ENCODE measurements around the gene PCDHA2.
"Not testable (repeated sequence)": the region's sequence is repeated elsewhere in the genome, so short reads cannot be mapped to it uniquely, and the experiment has no call there.

PCDHA2 gene

DNA sequence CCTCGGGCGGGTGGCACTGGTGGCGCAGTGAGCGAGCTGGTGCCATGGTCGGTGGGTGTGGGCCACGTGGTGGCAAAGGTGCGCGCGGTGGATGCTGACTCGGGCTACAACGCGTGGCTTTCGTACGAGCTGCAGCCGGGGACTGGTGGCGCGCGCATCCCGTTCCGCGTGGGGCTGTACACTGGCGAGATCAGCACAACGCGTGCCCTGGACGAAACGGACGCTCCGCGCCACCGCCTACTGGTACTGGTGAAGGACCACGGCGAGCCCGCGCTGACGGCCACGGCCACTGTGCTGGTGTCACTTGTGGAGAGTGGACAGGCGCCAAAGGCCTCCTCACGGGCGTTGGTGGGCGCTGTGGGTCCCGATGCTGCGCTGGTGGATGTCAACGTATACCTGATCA, 14.2 kb downstream of the PCDHA2 start:
- DNase-seq (ENCODE audit: low read depth in 4 of 4, low spot score in 1 of 4), result no peak

DNA sequence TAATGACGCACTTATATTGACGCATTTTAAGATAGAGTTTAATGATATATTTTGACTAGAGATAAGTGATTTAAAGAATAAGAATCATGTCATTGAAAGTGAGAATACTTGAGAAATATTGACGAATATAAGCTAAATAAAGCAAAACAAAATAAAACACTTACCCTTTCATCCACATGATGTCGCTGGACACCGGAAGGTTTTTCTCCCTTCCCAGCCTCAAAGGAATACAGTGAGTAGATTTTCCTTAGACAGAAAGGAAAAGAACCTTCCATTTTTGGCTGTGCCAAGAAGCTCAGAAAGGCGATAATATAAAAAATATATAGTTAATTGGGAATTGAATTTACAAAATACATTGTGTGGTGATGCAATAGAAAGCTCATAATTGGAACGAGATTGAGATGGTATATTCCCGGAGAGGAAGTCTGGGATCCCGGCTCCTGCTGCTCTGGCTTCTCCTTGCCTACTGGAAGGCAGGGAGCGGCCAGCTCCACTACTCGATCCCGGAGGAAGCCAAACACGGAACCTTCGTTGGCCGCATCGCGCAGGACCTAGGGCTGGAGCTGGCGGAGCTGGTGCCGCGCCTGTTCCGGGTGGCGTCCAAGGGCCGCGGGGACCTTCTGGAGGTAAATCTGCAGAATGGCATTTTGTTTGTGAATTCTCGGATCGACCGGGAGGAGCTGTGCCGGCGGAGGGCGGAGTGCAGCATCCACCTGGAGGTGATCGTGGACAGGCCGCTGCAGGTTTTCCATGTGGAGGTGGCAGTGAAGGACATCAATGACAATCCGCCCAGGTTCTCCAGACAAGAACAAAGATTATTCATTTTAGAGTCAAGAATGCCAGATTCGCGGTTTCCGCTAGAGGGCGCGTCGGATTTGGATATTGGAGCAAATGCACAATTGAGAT, 27.0 kb downstream of the PCDHA2 start, which contains the start of gene PCDHA5:
PCDHA5 (plus strand) TSS at position 239 of the 906 bp plus-strand sequence.
- DNase-seq (ENCODE audit: low read depth in 4 of 4, low spot score in 1 of 4), result no peak

DNA sequence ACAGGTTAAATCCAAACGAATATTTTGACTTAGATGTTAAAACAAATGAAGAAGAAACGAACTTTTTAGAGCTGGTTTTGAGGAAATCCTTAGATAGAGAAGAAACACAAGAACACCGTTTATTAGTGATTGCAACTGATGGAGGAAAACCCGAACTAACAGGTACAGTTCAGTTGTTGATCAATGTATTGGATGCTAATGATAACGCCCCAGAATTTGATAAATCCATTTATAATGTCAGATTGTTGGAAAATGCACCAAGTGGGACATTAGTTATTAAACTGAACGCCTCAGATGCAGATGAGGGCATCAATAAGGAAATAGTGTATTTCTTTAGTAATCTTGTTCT, 27.6 kb downstream of the PCDHA2 start:
- DNase-seq (ENCODE audit: low read depth in 4 of 4, low spot score in 1 of 4), result no peak

DNA sequence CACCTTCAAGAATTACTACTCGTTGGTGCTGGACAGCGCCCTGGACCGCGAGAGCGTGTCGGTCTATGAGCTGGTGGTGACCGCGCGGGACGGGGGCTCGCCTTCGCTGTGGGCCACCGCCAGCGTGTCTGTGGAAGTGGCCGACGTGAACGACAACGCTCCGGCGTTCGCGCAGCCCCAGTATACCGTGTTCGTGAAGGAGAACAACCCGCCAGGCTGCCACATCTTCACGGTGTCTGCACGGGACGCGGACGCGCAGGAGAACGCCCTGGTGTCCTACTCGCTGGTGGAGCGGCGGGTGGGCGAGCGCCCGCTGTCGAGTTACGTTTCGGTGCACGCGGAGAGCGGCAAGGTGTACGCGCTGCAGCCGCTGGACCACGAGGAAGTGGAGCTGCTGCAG, 28.3 kb downstream of the PCDHA2 start:
- DNase-seq (ENCODE audit: low read depth in 4 of 4, low spot score in 1 of 4), result not testable (repeated sequence)

DNA sequence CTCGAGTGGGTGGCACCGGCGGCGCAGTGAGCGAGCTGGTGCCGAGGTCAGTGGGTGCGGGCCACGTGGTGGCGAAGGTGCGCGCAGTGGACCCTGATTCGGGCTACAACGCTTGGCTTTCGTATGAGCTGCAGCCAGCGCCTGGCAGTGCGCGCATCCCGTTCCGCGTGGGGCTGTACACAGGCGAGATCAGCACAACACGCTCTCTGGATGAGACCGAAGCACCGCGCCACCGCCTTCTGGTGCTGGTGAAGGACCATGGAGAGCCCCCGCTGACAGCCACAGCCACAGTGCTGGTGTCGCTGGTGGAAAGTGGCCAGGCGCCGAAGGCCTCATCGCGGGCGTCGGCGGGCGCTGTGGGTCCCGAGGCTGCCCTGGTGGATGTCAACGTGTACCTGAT, 28.8 kb downstream of the PCDHA2 start:
- DNase-seq (ENCODE audit: low read depth in 4 of 4, low spot score in 1 of 4), result no peak

DNA sequence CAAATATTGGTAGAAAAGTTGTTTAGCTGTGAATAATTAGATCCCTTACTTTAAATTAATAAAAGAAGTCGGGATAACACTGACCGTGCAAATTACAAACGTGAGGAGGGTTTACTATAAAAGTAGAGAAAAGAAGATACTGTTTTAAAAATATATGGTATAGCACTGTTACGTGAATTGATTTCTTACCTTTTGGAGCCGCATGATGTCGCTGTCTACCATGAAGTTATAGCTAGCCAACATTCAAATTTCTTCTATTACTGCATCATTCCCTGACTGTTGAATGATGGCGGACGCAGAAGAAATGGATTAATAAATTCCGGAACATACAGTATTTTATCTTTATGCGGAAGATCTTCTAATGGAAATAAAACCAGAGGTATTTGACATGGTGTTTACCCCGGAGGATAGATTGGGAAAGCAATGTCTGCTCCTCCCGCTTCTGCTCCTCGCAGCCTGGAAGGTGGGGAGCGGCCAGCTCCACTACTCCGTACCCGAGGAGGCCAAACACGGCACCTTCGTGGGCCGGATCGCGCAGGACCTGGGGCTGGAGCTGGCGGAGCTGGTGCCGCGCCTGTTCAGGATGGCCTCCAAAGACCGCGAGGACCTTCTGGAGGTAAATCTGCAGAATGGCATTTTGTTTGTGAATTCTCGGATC, 33.2 kb downstream of the PCDHA2 start, which contains the start of gene PCDHA6:
PCDHA6 (plus strand) TSS at position 257 of the 658 bp plus-strand sequence; CDS start at position 389, 132 bp downstream.
- no peak for DNase-seq (ENCODE audit: low read depth in 4 of 4, low spot score in 1 of 4)

DNA sequence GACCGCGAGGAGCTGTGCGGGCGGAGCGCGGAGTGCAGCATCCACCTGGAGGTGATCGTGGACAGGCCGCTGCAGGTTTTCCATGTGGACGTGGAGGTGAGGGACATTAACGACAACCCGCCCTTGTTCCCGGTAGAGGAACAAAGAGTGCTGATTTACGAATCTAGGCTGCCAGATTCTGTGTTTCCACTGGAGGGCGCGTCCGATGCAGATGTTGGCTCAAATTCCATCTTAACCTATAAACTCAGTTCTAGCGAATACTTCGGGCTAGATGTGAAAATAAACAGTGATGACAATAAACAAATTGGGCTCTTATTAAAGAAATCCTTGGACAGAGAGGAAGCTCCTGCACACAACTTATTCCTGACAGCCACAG, 33.7 kb downstream of the PCDHA2 start:
- DNase-seq (ENCODE audit: low read depth in 4 of 4, low spot score in 1 of 4), result no peak

DNA sequence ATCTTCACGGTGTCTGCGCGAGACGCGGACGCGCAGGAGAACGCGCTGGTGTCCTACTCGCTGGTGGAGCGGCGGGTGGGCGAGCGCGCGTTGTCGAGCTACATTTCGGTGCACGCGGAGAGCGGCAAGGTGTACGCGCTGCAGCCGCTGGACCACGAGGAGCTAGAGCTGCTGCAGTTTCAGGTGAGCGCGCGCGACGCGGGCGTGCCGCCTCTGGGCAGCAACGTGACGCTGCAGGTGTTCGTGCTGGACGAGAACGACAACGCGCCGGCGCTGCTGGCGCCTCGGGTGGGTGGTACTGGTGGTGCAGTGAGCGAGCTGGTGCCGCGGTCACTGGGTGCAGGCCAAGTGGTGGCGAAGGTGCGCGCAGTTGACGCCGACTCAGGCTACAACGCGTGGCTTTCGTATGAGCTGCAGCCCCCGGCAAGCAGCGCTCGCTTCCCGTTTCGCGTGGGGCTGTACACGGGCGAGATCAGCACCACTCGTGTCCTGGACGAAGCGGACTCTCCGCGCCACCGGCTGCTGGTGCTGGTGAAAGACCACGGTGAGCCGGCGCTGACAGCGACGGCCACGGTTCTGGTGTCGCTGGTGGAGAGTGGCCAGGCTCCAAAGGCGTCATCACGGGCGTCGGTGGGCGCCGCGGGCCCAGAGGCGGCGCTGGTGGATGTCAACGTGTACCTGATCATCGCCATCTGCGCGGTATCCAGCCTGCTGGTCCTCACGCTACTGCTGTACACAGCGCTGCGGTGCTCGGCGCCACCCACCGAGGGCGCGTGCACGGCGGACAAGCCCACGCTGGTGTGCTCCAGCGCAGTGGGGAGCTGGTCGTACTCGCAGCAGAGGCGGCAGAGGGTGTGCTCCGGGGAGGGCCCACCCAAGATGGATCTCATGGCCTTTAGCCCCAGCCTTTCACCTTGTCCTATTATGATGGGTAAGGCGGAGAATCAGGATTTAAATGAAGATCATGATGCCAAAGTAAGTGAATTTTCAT, 35.2 kb downstream of the PCDHA2 start:
- not testable (repeated sequence) for DNase-seq (ENCODE audit: low read depth in 4 of 4, low spot score in 1 of 4)

DNA sequence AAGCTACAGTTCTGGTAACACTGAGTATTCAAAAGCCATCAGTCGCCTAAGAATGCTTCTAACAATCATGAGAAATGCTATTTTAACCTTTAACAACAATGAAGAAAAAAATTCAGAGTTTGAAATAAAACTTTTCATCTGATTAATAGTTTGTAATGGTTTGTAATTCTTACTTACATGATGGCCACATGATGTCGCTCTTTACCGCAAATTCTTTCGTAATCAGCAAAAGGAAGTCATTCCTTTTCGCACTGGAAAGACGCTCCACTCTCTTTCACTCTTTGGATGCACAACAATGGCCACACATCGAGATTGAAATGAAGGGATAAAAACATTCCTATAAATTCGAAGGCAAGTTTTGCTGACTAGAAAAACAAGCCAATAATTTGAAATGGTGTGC, 39.3 kb downstream of the PCDHA2 start, which contains the start of gene PCDHA7:
PCDHA7 (plus strand) TSS at position 277 of the 400 bp plus-strand sequence; CDS start at position 392, 115 bp downstream.
- DNase-seq (ENCODE audit: low read depth in 4 of 4, low spot score in 1 of 4), result no peak

DNA sequence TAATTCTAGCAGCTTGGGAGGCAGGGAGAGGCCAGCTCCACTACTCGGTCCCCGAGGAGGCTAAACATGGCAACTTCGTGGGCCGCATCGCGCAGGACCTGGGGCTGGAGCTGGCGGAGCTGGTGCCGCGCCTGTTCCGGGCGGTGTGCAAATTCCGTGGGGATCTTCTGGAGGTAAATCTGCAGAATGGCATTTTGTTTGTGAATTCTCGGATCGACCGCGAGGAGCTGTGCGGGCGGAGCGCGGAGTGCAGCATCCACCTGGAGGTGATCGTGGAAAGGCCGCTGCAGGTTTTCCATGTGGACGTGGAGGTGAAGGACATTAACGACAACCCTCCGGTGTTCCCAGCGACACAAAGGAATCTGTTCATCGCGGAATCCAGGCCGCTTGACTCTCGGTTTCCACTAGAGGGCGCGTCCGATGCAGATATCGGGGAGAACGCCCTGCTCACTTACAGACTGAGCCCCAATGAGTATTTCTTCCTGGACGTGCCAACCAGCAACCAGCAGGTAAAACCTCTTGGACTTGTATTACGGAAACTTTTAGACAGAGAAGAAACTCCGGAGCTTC, 39.9 kb downstream of the PCDHA2 start:
- not testable (repeated sequence) for DNase-seq (ENCODE audit: low read depth in 4 of 4, low spot score in 1 of 4)

DNA sequence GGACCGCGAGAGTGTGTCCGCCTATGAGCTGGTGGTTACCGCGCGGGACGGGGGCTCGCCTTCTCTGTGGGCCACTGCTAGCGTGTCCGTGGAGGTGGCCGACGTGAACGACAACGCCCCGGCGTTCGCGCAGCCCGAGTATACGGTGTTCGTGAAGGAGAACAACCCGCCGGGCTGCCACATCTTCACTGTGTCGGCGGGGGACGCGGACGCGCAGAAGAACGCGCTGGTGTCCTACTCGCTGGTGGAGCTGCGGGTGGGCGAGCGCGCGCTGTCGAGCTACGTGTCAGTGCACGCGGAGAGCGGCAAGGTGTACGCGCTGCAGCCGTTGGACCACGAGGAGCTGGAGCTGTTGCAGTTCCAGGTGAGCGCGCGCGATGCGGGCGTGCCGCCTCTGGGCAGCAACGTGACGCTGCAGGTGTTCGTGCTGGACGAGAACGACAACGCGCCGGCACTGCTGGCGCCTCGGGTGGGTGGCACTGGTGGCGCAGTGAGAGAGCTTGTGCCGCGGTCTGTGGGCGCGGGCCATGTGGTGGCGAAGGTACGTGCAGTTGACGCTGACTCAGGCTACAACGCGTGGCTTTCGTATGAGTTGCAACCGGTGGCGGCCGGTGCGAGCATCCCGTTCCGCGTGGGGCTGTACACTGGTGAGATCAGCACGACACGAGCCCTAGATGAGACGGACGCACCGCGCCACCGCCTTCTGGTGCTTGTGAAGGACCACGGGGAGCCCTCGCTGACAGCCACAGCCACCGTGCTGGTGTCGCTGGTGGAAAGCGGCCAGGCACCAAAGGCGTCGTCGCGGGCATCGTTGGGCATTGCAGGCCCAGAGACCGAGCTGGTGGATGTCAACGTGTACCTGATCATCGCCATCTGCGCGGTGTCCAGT, 41.2 kb downstream of the PCDHA2 start:
- DNase-seq (ENCODE audit: low read depth in 4 of 4, low spot score in 1 of 4), result no peak

DNA sequence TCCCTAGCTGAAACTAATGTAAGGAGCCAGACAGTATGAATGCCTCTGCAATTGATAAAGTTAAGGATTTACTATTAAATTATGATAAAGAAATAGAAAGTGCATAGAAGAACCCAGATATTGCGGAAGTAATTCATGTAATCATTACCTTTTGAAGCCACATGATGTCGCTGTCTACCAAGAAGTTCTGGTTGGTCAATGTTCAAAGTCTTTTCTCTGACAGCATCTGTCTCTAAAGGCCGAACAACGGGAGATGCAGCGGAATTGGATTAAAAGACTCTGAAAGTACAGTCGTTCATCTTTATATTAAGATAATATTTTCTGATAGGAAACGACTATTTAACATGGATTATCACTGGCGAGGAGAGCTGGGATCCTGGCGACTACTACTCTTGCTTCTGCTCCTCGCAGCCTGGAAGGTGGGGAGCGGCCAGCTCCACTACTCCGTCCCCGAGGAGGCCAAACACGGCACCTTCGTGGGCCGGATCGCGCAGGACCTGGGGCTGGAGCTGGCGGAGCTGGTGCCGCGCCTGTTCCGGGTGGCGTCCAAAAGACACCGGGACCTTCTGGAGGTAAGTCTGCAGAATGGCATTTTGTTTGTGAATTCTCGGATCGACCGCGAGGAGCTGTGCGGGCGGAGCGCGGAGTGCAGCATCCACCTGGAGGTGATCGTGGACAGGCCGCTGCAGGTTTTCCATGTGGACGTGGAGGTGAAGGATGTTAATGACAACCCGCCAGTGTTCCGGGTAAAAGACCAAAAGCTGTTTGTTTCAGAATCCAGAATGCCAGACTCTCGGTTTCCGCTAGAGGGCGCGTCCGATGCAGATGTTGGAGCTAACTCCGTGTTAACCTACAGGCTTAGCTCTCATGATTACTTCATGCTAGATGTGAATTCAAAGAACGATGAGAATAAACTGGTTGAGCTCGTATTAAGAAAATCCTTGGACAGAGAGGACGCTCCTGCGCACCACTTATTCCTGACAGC, 46.6 kb downstream of the PCDHA2 start, which contains the start of gene PCDHA8:
PCDHA8 (plus strand) TSS at position 210 of the 985 bp plus-strand sequence; CDS start at position 345, 135 bp downstream.
- no peak for DNase-seq (ENCODE audit: low read depth in 4 of 4, low spot score in 1 of 4)

DNA sequence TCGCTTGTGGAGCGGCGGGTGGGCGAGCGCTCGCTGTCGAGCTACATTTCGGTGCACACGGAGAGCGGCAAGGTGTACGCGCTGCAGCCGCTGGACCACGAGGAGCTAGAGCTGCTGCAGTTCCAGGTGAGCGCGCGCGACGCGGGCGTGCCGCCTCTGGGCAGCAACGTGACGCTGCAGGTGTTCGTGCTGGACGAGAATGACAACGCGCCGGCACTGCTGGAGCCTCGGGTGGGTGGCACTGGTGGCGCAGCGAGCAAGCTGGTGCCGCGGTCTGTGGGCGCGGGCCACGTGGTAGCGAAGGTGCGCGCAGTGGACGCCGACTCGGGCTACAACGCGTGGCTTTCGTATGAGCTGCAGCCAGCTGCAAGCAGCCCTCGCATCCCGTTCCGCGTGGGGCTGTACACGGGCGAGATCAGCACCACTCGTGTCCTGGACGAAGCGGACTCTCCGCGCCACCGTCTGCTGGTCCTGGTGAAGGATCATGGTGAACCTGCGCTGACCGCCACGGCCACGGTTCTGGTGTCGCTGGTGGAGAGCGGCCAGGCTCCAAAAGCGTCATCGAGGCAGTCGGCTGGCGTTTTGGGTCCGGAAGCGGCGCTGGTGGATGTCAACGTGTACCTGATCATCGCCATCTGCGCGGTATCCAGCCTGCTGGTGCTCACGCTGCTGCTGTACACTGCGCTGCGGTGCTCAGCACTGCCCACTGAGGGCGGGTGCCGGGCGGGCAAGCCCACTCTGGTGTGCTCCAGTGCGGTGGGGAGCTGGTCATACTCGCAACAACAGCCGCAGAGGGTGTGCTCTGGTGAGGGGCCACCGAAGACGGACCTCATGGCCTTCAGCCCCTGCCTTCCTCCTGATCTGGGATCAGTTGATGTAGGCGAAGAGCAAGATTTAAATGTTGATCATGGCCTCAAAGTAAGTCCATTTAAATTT, 48.4 kb downstream of the PCDHA2 start:
- no peak for DNase-seq (ENCODE audit: low read depth in 4 of 4, low spot score in 1 of 4)
